H1 (cell line): Measurements from ENCODE around the gene RNF168. TPM values are rescaled to one million over a fixed set of nuclear protein-coding genes. Genes with fewer than 3 reads are reported as not detected.

ENCODE experiments used
- CBX8 ChIP-seq: fragments of 300-800, 300-1000 bp; sonication (generic); IDR thresholded peaks from 2 replicates; pipeline ENCODE4 v1.7.1; 2016; ENCODE audit warnings: low read depth, low read length, borderline replicate concordance
- CTBP2 ChIP-seq: IDR thresholded peaks from 2 replicates; pipeline ENCODE4 v1.7.0; 2011; ENCODE audit warnings: borderline replicate concordance, mild to moderate bottlenecking, moderate library complexity, mixed read lengths, low read length; ENCODE audit not compliant: insufficient read depth, insufficient read length
- FOSL1 ChIP-seq: IDR thresholded peaks from 2 replicates; pipeline ENCODE4 v1.6.1; 2011; ENCODE audit warnings: mild to moderate bottlenecking, low read depth, low read length, moderate library complexity; ENCODE audit not compliant: insufficient read depth
- HDAC6 ChIP-seq: IDR thresholded peaks from one replicate; pipeline ENCODE4 v1.7.1; 2012; ENCODE audit warnings: low read depth, mild to moderate bottlenecking, inconsistent platforms, low read length, moderate library complexity
- KDM5A ChIP-seq: fragments of 200-600 bp; IDR thresholded peaks from 2 replicates; pipeline ENCODE4 v1.7.1; 2012; ENCODE audit warnings: mild to moderate bottlenecking, low read length, inconsistent platforms, mixed read lengths
- RNF2 ChIP-seq: fragments of 200-900, 300-1000 bp; sonication (generic); IDR thresholded peaks from 2 replicates; pipeline ENCODE4 v1.7.1; 2016; ENCODE audit warnings: borderline replicate concordance, low read depth, mild to moderate bottlenecking, antibody characterized with exemption, low read length; ENCODE audit not compliant: poor library complexity, severe bottlenecking; ENCODE audit errors: missing control alignments
- SP1 ChIP-seq: IDR thresholded peaks from 2 replicates; pipeline ENCODE4 v1.6.1; 2011; ENCODE audit warnings: low read depth, low read length
- TBP ChIP-seq: IDR thresholded peaks from 2 replicates; pipeline ENCODE4 v1.6.1; 2011; ENCODE audit warnings: low read depth, low read length, improper control_type of control experiment
- YY1 ChIP-seq: IDR thresholded peaks from 2 replicates; pipeline ENCODE4 v1.6.1; 2011; ENCODE audit warnings: low read depth, mild to moderate bottlenecking, low read length
- polyA plus RNA-seq, 7 experiments: library from polyadenylated mRNA; depleted of rRNA in 3 of 7; stranded (reverse) in 5 of 7; unstranded in 2 of 7; fragments of >200 nt in 5 of 7; fragments of 200-250 nt in 2 of 7; gene quantifications; 1 replicate in 5 of 7; 2 replicates in 1 of 7; 4 replicates in 1 of 7; pipeline versions ENCODE4 v1.2.1 to v1.2.3, GENCODE V29; 2011 to 2013; ENCODE audit warnings: missing spikeins in 2 of 7, mixed read lengths in 2 of 7
- total RNA-seq: library from RNA; stranded (reverse); fragmentation: NEBNext Ultra II Directional; extraction: Animal tissue kit (Norgen Biotek cat#: 25700); gene quantifications from 2 replicates; pipeline ENCODE4 v1.2.1, GENCODE V29; 2021
- TF ChIP-seq, protein P1 (sequence below): IDR thresholded peaks from 2 replicates; pipeline ENCODE4 v1.6.1; 2011; ENCODE audit warnings: low read depth, mild to moderate bottlenecking, low read length; ENCODE audit not compliant: insufficient read depth

The RNF168 gene
- total and polyA plus RNA-seq, 2 of the 8 experiments (the other 6 are each of a cell fraction or from before 2014, with no cell fraction given), result 6.3 to 63.5 TPM

- TF ChIP-seq HDAC6 (no peak), SP1 (0 out of 2 replicates have a peak, but pooled peaks have one; percentile 8), KDM5A (peak; percentile 65), TBP (peak; percentile 76), FOSL1 (no peak), RNF2 (no peak), YY1 (peak; percentile 93), CBX8 (no peak), CTBP2 (no peak)
- TF ChIP-seq, protein P1, sequence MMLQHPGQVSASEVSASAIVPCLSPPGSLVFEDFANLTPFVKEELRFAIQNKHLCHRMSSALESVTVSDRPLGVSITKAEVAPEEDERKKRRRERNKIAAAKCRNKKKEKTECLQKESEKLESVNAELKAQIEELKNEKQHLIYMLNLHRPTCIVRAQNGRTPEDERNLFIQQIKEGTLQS, result no peak
These were observed 71.3 kb downstream of the RNF168 start, which contains the start of gene UBXN7 (continued) for GRCh38 chr3:196432137-196432879.
